ENCODE measurements around the gene SOS2.

GRCh38 chr14:50242566-50243310 is 11.4 kb upstream of the SOS2 start:
- TF ChIP-seq, protein P1, sequence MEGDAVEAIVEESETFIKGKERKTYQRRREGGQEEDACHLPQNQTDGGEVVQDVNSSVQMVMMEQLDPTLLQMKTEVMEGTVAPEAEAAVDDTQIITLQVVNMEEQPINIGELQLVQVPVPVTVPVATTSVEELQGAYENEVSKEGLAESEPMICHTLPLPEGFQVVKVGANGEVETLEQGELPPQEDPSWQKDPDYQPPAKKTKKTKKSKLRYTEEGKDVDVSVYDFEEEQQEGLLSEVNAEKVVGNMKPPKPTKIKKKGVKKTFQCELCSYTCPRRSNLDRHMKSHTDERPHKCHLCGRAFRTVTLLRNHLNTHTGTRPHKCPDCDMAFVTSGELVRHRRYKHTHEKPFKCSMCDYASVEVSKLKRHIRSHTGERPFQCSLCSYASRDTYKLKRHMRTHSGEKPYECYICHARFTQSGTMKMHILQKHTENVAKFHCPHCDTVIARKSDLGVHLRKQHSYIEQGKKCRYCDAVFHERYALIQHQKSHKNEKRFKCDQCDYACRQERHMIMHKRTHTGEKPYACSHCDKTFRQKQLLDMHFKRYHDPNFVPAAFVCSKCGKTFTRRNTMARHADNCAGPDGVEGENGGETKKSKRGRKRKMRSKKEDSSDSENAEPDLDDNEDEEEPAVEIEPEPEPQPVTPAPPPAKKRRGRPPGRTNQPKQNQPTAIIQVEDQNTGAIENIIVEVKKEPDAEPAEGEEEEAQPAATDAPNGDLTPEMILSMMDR (IDR thresholded peaks at IDR 0.05; ENCODE audit: low read length), result no peak
- no peak for TF ChIP-seq EZH2 (optimal IDR thresholded peaks at IDR 0.05; ENCODE audit: low read depth, low read length)
- TF ChIP-seq EZH2phosphoT487 (IDR thresholded peaks at IDR 0.05; ENCODE audit: low read length), result no peak

Measured in MM.1S (cell line).